GM12874 (cell line): ENCODE data around the gene TP63.

ENCODE experiments used
- TF ChIP-seq, protein P1 (sequence below): IDR thresholded peaks from 2 replicates; pipeline ENCODE4 v1.5.1; 2011; ENCODE audit warnings: low read depth, mild to moderate bottlenecking, control low read depth, low read length, moderate library complexity; ENCODE audit not compliant: insufficient read depth

Gene TP63

DNA sequence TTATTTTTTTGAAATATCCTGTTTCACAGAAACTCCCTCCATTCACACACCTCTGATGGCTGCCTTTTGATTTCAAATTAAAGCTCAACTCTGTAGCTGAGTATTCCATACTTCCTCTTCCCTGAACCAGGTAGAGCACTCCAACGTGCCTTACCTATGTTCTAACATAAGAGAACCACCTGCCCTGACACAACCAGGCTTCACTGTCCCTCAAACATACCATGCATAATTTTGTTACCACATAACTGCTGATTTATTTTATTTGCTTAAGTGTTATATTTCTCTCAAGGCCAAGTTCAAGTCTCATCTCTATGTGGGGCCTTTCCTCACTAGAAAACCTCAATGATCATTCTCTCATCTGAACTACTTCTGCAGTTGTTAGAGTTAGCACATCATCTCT, 279.8 kb downstream of the TP63 start:
- TF ChIP-seq, protein P1, sequence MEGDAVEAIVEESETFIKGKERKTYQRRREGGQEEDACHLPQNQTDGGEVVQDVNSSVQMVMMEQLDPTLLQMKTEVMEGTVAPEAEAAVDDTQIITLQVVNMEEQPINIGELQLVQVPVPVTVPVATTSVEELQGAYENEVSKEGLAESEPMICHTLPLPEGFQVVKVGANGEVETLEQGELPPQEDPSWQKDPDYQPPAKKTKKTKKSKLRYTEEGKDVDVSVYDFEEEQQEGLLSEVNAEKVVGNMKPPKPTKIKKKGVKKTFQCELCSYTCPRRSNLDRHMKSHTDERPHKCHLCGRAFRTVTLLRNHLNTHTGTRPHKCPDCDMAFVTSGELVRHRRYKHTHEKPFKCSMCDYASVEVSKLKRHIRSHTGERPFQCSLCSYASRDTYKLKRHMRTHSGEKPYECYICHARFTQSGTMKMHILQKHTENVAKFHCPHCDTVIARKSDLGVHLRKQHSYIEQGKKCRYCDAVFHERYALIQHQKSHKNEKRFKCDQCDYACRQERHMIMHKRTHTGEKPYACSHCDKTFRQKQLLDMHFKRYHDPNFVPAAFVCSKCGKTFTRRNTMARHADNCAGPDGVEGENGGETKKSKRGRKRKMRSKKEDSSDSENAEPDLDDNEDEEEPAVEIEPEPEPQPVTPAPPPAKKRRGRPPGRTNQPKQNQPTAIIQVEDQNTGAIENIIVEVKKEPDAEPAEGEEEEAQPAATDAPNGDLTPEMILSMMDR: no peak

DNA sequence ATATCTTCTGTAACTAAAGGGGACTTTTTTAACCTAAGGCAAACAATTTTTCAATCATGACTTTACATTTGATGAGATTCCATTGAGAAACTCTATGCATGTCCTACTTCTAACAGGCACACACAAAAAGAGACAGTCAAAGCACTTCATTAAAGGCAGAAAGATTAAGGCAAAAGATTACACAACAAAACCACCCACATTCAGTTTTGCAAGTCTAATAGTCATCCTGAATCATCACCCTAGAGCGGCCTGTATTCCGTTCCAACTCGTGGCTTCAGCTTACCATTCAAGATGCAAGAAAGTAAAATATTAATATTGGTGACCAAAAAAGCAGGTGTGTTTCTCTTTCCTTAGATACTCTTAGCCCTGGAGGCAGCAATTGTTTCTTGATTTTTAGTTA, 283.6 kb downstream of the TP63 start:
- TF ChIP-seq, protein P1: no peak

DNA sequence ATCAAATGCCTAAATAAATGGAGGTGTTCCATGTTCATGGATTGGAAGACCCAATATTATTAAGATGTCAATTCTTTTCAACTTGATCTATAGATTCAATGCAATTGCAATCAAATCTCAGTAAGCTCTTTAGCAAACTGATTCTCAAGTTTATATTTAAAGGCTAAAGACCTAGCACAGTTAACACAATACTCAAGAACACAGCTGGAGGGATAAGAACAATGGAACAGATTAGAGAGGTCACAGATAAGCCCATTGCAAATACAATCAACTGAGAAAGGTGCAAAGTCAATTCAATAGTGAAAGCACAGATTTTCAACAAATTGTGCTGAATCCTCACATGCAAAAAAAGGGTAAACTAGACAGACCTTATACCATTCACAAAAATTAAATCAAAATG, 290.6 kb downstream of the TP63 start:
- TF ChIP-seq, protein P1: no peak

DNA sequence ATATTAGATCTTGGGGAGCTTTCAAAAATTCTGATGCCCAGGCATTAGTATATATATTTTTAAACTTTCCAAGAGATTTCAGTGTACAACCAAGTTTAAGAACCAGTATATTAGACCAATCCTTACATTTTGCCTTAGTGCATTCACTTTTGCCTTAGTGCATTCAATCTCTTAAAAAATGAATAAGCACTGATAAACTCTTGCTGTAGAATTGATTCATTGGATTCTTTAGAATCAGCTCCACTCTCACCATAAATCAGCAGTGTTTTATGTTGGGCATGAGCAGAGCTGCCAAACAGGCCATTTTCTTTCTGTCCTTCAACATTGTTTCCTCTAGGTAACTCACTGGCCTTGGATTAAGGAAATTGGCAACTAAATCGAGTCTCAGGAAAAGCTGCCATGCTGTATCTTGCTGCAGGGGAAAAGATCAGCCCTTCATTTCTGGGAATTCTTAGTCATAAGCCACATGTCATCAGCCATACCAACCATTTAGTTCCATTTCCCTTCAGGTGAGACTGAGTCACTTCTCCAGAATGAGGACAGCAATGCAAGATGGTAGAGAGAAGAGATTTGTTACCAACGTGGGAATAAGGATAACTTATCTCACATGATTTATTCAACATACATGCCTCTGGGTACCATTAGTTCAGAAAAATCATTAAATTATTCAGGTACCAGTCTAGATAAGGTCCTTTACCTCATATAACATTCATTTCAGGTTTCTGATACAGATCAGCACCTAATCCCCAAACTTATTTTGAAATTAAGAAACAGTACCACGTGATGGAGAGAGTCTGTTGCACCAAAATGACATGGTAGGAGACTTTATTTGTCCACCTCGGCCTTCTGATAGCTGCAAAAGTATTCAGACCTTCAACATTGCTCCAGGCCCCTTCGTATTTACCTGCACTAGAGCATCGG, 297.0 kb downstream of the TP63 start:
- TF ChIP-seq, protein P1: no peak

DNA sequence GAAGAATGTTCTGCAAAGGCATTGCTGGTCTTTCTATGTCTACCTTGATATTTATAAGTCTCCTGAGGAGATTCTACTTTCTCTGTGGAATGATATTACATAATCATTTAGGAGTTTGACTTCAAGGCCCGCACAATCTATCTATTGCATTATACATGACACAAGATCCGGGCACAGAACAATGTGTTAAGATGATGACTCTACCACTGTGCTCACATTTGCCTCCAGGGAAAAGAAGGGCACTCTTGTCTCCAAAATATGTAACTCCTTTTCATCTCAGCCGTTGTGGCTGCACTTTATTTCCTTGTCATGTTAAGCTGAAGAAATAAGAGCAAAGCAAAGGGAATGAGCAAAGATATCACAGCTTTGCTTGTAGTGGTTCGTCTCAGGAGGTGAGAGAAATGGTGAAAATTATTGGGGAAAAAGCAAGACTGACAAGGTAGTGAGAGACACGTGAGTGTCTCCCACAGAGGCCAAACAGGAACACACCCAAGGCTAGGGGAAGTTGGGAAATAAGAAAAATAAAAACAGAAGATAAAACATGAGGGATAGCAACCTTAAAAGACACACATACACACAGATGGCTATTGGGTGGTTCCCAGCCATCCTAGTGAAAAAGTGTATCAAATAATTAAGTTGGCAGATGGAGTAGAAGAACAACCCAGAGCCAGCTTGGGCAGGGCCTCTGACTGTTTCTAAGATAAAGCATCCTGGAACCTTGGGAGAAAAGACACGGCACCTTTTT, 305.2 kb downstream of the TP63 start:
- TF ChIP-seq, protein P1: no peak

DNA sequence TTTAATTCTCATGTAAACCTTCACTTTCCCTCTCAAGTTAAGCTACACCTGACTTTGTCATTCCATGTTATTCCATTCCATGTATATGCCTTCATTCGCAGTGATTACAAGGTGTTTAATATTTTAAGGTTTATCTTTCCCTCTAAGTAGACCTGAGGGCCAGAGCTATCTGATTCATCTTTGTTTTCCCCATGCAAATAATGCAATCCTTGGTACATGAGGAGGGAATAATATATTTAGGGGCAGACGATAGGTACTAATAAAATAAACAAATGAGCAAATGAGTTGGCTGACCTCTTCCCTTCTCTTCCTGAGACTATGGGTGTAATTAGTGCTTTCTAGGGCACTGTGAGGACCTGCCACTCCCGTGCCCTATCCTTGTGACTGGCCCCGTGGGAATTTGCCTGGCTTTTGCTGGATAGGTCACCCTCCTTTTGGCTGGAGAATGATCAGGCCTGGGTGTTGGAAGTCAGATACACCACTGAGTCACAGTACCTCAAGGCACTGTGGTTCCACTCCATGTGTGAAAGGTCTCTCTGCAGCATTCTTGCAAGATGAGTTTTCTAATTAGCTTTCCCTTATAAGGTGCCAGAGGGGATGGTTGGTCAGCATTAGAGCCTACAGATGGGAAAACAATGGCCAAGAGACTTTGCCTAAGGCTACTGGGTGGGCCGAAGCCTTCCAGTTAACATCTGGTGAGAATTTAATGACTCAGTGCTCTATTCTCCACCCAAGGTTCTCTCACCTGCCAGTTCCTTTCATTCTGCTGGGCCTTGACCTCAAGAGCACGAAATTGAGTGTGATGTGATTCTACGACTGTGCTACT, 306.3 kb downstream of the TP63 start:
- TF ChIP-seq, protein P1: no peak

DNA sequence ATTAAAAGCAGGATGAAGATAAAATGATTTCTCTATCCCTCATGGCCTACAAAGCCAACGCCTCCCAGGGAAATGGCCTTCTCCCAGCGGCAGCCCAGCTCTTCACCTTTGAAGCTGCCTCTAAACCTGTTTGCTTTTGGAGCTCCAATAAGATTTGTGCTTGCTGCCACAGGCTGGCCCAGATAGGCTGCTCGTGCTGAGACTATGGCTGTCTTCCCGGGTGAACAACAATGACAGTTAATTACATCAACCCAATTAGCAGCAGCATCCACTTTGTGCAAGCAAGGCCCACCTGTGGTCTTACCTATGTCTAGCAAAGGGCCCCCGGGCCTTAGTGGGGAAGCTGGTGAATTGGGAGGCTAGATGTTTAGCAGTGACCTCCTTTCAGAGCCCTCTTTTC, 309.9 kb downstream of the TP63 start:
- TF ChIP-seq, protein P1: no peak
